T follicular helper cell (primary cell): ENCODE measurements around the gene CRBN.

Source experiments
- DNase-seq: peaks from one replicate; pipeline ENCODE4 v3.0.0-alpha.2; 2020; ENCODE audit warnings: low read depth

CRBN gene

DNA sequence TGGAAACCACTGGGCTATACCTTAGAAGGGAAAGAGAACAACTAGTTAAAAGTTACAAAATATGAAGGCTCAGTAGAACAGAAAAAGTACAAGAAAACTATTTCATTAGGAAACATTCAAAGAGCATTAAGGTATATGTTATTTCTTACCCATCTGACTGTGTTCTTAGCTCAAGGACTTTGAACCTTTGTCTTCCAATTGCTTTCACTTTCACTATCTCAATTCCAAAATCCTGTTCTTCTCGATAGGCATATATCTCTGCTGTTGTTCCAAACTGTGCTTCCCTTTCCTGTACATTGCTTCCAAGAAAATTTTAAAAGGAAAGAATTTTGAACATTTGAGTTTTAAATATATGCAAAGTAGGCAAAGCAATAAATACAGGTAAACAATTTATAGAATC lies 6.9 kb downstream of the CRBN start:
- no peak for DNase-seq

- DNase-seq: no peak
Observed at GRCh38 chr3:3170998-3171397, 8.5 kb downstream of the CRBN start.

GRCh38 chr3:3165650-3166049 lies 13.8 kb downstream of the CRBN start:
- no peak for DNase-seq

DNA sequence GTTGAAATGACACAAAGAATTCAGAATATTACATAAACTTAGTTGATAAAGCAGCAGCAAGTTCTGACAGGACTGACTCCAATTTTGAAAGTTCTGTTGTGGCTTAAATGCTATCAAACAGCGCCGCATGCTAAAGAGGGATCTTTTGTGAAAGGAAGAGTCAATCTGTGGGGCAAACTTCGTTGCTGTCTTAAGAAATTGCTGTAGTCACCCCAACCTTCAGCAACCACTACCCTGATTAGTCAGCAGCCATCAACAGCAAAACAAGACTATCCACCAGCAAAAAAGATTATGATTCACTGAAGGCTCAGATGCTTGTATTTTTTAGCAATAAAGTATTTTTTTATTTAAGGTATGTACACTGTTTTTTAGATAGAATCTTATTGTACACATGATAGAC lies 14.2 kb downstream of the CRBN start:
- no peak for DNase-seq

DNA sequence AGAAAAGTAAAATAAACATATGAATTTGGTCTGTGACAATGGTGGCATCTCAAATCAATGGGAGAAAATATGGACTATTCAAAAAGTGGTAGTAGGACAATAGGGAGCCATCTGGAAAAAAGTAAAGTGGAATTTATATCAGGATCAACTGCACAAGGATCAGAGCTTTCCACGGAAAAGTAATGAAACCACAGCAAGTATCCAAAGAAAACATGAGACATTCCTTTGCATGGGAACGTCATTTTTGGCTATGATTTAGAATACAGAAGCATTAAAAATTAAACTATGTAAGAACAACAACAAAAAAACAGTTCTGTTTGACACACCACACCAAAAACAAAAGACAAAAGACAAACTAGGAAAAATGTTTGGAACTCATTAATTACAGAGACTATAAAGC lies 18.7 kb downstream of the CRBN start:
- no peak for DNase-seq

- DNase-seq: no peak
Observed at GRCh38 chr3:3157484-3157883, 22.0 kb downstream of the CRBN start.

GRCh38 chr3:3154879-3155610 lies 24.4 kb downstream of the CRBN start:
- DNase-seq: no peak

DNA sequence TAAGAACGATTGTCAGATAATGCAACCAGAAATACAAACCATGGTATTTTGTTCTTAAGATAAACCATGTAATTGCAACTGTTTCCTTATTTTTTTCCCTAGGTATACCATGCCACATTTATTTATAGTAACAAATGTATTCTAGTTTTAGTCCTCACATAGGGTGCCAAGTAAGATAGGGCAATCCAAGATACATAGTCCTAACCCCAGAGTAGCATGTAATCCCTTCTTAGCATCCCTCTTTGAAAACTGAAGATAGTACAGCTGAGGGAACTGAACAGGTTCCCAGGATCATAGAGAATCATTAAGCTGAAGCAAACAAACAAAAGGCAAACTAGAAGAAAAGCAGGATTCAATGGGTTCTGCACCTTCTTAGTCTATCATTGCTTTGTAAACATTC lies 28.0 kb downstream of the CRBN start:
- DNase-seq: no peak

GRCh38 chr3:3149560-3149959 lies 29.9 kb downstream of the CRBN start:
- DNase-seq: no peak

- DNase-seq: no peak
Observed at GRCh38 chr3:3145831-3146230, 33.7 kb downstream of the CRBN start.

GRCh38 chr3:3141939-3142338 lies 37.6 kb downstream of the CRBN start:
- DNase-seq: no peak

GRCh38 chr3:3137526-3137925 lies 42.0 kb downstream of the CRBN start:
- no peak for DNase-seq

- DNase-seq: no peak
Observed at GRCh38 chr3:3134750-3135448, 44.6 kb downstream of the CRBN start.

- no peak for DNase-seq
Observed at GRCh38 chr3:3133500-3133899, 46.0 kb downstream of the CRBN start.

- DNase-seq: no peak
Observed at GRCh38 chr3:3129579-3129978, 49.9 kb downstream of the CRBN start.

DNA sequence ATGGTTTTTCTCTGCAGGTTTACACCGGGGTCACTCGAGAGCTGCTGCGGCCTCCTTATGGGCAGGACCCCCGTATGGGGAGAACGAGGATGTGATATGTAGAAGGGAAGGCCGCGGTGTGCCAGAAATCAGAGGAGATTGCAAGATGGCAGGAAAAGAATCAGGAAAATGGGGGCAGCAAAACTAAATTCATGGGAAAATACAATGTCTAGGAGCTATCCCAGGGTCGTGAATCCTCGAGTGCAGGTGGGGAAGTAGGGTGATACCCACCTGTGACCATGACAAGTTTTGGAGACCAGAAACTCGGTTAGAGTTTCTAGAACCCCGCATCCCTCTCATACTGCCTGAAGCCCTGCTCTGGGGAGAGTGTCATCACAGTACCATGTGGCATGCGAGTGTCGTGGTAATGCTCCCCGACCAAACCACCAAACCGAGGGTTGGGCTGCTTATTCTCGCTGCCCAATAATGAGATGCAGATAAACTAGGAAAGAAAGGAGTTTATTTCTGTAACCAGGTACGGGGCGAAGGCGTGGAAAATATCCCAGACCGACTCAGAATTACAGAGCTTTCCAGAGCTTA lies 52.0 kb downstream of the CRBN start:
- peak; percentile 9 for DNase-seq

DNA sequence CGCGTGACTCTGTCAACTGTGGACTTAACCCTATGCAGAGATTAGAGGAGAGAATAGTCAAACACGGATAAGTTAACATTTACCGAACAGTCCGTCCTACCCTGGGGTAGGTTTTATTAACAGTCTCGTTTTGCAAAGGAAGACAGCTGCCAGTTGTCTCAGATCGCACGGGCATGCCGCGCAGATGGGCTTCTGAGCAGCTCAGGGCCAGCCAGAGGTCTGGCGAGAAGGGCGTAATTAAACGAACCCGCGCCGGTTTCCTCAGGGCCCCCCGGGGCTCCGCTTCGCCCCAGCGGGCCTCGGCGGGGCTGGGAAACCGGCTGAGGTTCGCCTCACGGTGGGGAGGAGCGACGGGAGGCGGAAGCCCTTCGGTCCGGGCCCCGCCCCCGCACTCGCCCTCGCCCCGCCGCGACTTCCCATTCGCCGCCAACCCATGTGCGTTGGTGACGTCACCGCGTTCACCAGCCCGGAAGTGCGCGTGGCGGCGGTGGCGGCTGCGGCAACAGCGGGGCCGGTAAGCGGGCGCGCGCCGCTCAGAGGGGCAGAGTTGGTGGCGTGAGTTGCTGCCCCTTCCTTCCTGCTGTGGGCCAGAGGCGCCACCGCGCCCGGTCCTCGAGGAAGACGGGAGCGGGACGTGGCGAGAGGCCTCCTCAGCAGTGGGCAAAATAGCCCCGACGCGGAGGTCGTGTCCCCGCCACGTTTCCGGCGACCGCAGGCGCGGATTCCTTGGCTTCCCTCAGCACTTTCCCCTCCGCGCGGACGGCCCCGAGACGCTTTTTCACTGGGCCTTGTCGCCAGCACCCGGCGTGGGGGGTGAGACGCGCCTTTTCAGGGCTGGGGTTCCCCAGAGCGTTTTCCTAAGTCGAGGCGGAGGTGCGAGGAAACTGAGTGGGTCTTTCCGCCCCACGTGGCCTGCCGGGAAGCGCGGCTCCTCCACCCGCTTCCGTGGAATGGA lies 52.7 kb downstream of the CRBN start, which contains the start of gene TRNT1:
TRNT1 (plus strand) TSS at position 464 of the 955 bp plus-strand sequence. CDS start 2,101 bp downstream, outside the sequence.
- peak; percentile 93 for DNase-seq

DNA sequence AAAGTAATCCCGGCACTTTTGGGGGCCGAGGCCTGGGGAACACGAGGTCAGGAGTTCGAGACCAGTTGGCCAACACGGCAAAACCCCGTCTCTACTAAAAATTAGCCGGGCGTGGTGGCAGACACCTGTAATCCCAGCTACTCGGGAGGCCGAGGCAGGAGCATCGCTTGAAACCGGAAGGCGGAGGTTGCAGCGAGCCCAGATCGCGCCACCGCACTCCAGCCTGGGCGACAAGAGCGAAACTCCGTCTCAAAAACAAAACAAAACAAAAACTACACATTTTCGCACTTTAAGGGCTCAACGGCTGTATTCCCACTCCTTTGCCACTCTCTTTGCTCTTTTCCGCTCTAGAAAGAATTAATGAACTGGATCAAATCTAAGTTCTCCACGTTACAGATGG lies 53.5 kb downstream of the CRBN start:
- DNase-seq: no peak

DNA sequence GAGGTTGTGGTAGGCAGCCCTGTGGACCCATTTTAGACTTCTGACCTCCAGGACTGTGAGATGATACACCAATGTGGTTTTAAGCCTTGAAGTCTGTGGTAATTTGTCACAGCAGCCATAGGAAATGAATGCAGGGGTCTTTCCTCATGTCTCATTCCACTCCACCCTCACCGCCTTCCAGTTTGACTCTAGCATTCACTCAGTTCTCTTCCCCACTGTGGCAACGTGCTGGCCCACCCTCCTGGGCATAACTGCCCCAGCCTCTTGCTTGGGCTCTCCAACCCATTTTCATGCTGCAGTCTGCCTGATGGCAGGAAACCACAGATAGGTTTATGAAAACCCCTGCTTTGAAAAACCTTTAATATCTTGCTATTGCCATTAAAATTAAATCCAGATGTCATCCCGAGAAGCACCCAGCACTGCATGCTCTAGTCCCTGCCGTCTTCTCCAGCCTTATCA lies 60.1 kb downstream of the CRBN start:
- no peak for DNase-seq

GRCh38 chr3:3117651-3118050 lies 61.8 kb downstream of the CRBN start:
- DNase-seq: no peak

DNA sequence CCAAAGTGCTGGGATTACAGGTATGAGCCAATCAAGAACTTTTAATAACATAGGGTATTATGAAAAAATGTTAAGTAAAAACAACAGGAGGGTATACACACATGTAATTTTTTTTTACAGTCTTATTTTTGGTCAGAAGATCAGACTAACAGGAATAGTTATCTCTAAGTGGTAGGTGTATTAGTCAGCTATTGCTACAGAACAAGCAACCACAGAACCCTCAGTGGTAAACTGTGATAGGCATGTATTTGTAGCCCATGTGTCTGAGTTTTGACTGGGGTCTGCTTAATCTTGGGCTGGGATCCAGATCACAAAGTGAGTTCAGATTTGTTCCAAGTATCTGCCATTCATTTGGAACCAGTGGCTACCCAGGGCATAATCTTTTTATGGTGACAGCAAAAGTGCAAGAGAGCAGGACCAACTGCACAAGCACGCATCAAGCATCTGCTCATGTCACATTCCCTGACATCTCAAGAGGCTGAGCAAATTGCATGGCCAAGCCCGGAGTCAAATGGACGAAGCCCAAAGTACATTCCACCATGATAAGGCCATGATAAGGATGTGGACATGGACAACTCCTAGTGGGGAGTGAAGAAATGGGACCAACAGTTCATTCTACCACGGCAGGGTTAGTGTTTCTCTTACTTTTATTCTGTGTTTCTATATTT lies 66.3 kb downstream of the CRBN start:
- no peak for DNase-seq
